Fibroblast of upper back skin (primary cell): ENCODE data around the gene CNST.
"Not testable (repeated sequence)": the region's sequence is repeated elsewhere in the genome, so short reads cannot be mapped to it uniquely, and the experiment has no call there.

Experiments used
- DNase-seq: peaks from one replicate; pipeline ENCODE4 v3.0.0-alpha.2; 2013

The CNST gene

GRCh38 chr1:246588159-246588721 is 22.0 kb downstream of the CNST start:
- DNase-seq = peak; percentile 78

GRCh38 chr1:246589919-246590318 is 23.7 kb downstream of the CNST start:
- DNase-seq = not testable (repeated sequence)

DNA sequence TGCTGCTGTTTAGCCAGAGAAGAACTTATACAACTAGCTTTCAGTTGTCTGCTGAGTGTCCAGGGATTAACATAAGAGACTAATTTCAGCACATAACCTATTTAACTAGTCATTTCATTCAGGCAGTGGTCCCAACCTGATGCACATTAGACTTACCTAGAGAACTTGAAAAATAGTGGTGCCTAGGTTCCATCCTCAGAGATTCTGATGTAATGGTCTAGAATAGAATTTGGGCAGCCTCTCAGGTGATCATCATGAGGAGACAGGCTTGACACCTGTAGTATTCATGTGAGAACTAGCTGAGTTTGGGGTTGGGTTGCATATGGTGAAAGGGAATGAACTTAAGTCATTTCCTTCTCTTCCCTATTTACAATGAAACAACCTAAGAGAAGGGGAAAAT is 24.8 kb downstream of the CNST start:
- DNase-seq = no peak

GRCh38 chr1:246591504-246591903 is 25.2 kb downstream of the CNST start:
- DNase-seq = no peak

GRCh38 chr1:246591958-246592357 is 25.7 kb downstream of the CNST start:
- DNase-seq = no peak

DNA sequence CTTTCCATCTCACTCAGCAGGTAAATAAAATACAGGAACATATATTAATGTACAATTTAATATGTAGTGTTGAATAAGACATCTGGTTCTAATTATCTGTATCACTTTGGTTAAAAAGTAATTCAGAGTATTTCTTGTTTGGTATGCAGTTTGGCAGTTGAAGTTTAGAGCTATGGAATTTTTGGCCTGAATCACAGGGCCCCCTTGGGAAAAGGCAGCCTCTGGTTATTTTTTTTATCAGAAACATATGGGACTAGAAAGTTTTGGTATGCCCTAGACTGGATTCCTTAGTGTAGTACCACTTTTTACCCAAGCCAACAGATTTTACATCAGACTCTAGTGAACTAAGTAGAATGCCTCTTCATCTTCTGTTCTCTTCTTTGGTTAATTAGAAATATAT is 26.4 kb downstream of the CNST start:
- DNase-seq = peak; percentile 99

DNA sequence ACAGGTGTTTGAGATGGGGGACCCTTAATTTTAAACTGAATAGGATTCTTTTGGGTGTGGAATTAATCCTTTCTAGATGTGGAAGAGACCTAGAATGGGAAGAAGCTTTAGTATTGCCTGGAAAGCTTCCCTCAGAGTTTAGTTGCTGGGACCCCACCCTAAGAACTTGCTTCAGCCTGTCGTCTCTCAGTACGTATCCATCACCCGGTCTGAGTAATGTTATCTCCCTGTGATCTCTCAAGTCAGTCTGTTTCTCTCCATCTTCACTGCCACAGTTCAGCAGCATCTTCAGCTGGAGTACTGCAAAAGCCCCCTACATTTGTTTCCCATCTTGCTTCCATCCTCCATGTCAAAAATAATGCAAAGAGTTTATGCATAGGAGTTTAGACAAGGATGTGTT is 28.9 kb downstream of the CNST start:
- DNase-seq = no peak

DNA sequence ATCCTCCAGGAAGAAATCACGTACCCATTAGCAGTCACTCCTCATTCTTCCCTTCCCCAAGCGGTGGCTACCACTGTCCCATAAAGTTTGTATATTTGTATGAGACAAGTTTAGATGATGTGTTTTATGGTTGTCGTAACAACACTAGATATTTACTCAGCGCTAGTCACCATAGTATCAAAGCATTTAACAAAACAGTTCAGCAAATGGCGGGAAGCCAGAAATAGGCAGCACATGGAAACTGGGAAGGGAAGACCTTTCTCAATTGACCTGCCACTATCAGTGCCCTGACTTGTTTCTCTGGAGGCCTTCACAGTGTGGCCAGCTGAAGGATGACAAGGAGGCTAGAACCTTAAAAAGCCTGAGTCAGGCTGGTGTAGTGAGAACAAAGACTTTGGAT is 31.1 kb downstream of the CNST start:
- DNase-seq = peak; percentile 53

- DNase-seq = no peak
Observed at GRCh38 chr1:246597971-246598370, 31.7 kb downstream of the CNST start.

DNA sequence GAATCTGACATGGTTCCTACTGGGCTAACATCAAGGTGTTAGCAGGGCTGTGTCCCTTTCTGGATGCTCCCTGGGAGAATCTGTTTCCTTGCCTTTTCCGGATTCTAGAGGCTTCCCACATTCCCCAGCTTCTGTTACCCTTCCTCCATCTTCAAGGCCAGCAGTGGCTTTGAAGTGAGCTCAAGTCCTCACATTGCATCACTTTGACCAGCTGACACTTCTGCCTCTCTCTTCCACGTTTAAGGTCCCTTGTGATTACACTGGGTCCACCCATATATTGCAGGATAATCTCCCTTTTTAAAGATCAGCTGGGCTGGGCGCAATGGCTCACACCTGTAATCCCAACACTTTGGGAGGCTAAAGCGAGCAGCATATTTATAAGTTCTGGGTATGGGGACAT is 33.1 kb downstream of the CNST start:
- no peak for DNase-seq

GRCh38 chr1:246600579-246600978 is 34.3 kb downstream of the CNST start:
- DNase-seq = no peak

DNA sequence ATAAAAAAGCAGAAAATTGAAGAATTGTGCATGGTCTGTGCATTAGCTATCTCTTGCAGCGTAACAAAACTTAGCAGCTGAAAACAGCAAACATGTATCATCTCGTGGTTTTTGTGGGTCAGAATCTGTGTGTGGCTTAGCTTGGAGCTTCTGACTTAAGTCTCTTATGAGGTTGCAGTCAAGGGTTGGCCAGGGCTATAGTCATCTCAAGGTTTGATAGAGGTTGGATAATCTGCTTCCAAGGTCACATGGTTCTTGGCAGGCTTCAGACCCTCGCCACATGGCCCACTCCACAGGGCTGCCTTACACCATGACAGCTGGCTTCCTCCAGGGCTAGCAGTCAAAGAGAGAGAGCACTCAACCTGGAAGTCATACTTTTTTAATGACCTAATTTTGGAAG is 35.9 kb downstream of the CNST start:
- peak; percentile 57 for DNase-seq

- not testable (repeated sequence) for DNase-seq
Observed at GRCh38 chr1:246605231-246605630, 39.0 kb downstream of the CNST start.

DNA sequence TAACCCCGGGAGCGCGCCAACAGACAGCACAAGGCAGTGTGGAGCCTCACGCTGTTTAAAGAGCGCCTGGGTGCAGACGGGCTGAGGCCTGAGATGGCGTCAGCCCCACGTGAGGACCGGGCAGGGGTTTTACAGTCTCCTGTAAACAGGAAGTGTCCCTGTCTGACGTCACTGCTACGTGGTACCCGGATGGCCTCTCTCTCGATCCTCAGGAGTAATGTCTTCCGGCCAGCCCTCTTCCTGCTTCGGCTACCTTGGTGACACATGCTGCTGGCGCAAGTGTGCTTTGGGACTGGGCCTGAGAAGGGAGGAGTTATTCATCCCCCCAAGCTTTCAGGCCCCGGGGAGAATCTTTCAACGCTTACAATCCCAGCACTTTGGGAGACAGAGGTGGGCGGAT is 41.2 kb downstream of the CNST start:
- no peak for DNase-seq

GRCh38 chr1:246608616-246609376 is 42.5 kb downstream of the CNST start:
- DNase-seq = peak; percentile 85

DNA sequence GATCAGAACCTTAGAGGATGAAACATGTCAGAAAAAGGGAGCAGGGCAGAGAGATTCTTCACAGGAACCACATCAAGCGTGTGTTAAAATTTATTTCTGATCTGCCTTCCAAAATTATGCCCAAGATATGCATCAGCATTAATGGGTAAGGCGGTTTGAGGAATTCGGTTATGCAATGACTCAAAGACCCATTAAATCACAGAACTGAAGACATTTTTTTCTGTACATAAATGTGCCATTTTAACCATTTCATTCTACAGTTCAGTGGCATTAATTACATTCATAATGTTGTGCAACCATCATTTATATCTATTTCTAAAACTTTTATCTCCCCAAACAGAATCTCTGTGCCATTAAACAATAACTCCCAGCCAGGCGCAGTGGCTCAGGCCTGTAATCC is 43.4 kb downstream of the CNST start:
- DNase-seq = peak; percentile 65

- DNase-seq = no peak
Observed at GRCh38 chr1:246613096-246613758, 47.0 kb downstream of the CNST start.

DNA sequence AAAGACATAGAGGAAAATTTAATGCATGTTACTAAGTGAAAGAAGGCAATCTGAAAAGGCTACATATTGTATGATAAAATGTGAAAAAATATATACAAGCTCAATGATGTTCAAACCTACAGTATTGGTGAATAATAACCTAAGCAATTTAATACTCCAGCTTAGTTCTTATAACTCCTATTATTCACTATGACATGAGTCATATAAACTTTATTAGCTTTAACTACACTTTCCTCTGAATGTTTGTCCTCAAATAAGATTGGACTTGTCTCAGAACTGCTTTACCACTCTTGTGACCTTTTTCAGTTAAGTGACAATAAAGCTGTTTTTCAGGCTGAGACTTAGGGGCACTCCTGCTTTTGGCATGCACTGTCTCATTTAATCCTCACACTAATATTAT is 50.9 kb downstream of the CNST start:
- no peak for DNase-seq

GRCh38 chr1:246617768-246618167 is 51.5 kb downstream of the CNST start:
- no peak for DNase-seq

DNA sequence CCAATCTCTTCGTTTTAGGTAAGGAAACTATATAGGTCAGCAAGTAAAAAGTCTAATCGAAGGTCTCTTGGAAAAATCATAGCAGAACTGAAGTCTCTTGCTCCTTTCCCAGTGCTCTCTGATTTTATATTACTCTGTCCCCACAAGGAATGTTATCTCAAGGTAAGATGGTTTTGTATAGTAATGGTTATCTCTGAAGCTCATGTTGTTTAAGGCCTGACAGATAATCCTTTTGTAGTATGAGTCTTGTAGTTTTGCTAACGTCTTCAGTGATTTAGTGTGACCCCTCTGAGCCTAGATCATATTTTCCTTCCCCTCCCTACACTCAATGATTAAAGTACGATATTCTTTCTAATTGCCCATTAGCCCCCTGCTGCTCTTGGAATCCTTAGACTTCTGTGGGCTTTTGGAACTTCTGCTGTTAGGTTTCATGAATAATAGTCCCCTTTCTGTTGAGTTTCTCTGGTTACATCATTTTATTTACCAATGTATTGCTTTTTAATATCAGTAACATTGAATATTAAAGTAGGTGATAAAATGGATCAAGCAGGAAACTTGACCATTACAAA is 52.1 kb downstream of the CNST start:
- no peak for DNase-seq

GRCh38 chr1:246622035-246622652 is 55.9 kb downstream of the CNST start:
- DNase-seq = no peak

GRCh38 chr1:246624091-246624490 is 57.8 kb downstream of the CNST start:
- no peak for DNase-seq

GRCh38 chr1:246629030-246629429 is 62.8 kb downstream of the CNST start:
- DNase-seq = no peak

- no peak for DNase-seq
Observed at GRCh38 chr1:246629976-246630375, 63.7 kb downstream of the CNST start.
